M059J (cell line): ENCODE results near the gene COL27A1. TPM values are rescaled to one million over a fixed set of nuclear protein-coding genes. Genes with fewer than 3 reads are reported as not detected.

Experiments
- DNase-seq: peaks from one replicate; pipeline ENCODE4 v3.0.0-alpha.2; 2012; ENCODE audit warnings: low read depth
- total RNA-seq: library from RNA; depleted of rRNA; stranded (reverse); fragments of >200 nt; shearing (Covaris generic); gene quantifications from 2 replicates; pipeline ENCODE4 v1.2.3, GENCODE V29; 2014

The COL27A1 gene
- total RNA-seq, 1 experiment from 2014 or later = 2.0 TPM

GRCh38 chr9:114206221-114206789, 51.0 kb downstream of the COL27A1 start:
- DNase-seq = no peak

- peak; percentile 85 for DNase-seq
Measured at GRCh38 chr9:114207034-114207810, 51.9 kb downstream of the COL27A1 start.

DNA sequence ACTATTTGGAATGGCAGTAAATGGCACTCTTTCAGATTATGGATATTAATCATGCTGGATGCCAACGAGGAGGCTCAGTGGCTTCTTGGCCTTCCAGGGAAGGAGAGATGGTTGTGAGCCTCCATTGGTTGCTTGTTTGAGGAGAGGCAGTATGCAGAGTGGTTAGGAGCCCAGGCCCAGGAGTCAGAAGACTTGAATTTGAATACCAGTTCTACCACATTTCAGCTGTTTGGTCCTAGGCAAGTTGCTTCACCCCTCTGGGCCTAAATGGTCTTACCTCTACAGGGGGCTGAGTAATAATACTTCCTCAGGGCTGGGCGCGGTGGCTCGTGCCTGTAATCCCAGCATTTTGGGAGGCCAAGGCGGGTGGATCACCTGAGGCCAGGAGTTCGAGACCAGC, 52.5 kb downstream of the COL27A1 start:
- no peak for DNase-seq

DNA sequence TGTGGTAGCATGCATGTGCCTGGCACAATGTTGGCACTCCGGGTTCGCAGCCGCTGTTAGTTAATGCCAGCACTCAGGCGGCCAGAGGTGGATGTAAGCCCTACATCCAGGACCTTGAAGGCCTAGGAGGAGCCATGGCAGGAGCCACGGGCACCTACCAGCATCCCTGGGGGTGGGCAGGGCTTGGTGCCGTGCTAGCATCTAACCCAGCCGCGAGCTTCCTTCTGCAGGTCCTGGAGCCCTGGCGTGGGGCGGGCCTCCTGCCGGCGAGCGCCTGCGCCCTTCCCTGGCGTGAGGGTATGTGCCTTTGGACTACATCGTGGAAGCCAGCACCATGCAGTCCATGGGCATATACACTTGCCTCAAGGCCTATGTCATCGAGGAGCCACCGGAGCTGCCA, 53.8 kb downstream of the COL27A1 start:
- DNase-seq = no peak

DNA sequence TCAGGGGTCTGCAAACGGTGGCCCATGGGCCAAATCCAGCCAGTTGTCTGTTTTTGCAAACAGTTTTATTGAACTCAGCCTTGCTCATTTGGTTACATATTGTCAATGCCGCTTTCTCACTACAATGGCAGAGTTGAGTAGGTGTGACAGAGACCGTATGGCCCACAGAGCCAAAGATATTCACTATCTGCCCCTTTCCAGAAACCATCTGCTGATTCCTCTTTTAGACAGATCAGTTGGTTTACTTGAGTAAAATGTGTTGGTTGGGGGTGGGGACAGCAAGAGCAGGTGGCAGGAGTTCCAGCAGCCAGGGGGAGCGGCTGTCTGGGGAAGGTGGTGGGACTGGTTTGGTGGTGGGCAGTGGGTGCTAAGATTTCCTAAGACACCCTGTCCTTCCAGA, 54.8 kb downstream of the COL27A1 start:
- no peak for DNase-seq

GRCh38 chr9:114210691-114211276, 55.4 kb downstream of the COL27A1 start:
- no peak for DNase-seq

DNA sequence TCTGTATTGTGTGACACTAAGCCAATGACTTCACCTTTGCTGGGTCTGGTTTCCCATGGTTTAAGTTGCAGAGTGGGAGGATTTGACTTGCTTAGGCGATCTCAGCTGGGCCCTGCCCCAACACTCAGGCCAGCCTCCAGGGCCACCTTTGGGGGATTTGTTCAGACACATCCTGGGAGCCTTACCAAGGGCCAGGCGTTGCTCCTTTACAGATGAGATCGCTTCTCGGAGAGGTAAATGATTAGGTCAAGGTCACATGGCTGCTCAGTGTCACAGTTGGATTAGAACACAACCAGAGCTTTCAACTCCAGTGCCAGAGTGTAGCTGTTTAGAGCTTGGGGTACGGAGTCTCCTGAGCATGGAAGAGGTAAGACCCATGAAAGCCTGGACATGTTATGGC, 57.5 kb downstream of the COL27A1 start:
- DNase-seq = no peak

DNA sequence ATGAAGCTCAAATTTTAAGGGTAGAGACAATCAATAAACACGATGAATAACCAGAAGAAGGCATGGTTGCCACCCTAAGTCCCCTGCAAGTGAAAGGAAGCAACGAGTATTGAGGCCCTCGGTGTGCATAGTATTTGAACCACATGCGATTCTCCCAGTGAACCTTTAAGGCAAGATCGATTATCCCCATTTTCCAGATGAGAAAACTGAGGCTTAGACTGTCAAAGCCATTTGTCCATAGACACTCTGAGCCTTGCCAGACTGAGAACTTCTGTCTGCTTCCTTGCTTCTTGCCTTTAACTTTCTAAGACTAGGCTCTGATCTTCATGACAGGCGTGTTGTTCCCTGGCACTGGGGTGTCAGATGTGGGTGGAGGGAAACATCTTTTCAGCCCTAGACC, 58.2 kb downstream of the COL27A1 start:
- DNase-seq = no peak

DNA sequence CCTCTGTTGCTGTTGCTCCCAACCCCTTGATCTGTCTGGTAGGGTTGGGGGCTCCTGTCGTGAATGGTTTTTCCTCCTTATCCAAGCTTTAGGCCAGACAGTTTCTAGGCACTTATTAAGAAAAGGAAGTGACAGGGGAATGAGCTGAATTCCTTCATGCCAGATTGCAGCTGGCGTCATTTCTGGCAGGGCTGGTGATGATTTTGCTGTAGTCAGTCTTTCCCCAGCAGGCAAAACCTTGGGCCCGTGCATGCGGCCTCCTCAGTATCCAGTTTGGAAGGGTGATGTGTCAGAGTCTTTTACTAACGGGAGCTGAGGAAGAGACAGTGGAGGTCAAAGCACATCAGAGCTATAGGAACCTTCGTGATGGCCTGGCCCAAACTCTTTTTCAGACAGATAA, 58.8 kb downstream of the COL27A1 start:
- DNase-seq = no peak

DNA sequence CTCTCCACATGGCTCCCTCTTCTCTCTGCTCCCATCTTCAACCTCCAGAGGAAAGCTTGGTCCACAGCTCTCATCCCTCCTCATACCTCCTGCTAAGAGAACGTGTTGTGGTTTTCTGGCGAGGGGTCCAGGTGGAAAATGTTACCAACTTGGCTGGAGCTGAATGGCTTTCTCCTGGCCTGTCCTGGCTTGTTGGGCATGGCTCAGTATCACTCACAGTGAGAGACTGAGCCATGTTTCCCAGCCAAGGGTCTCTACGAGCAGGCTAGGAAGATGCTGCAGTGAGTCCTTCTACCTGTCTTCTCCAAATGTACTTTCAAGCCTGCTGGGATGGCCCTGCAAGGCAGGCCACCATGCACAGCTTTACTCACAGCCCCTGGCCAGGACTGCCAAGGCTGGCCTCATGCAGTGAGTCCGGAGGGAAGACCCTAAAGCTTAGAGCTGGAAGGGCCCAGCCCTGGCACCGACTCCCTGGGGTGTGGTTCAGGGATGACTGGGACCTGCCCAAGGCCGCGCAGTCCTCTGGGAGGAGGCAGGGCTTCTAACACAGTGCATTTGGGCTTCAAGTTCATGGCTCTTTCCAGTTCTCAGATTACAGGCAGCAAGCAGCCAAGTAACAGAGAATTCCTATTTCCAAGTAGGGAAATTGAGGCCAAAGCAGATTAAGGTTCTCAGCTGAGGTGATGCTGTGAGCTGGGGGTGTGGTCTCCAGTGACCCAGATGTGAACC, 59.5 kb downstream of the COL27A1 start:
- no peak for DNase-seq

GRCh38 chr9:114216081-114216480, 60.7 kb downstream of the COL27A1 start:
- peak; percentile 38 for DNase-seq

DNA sequence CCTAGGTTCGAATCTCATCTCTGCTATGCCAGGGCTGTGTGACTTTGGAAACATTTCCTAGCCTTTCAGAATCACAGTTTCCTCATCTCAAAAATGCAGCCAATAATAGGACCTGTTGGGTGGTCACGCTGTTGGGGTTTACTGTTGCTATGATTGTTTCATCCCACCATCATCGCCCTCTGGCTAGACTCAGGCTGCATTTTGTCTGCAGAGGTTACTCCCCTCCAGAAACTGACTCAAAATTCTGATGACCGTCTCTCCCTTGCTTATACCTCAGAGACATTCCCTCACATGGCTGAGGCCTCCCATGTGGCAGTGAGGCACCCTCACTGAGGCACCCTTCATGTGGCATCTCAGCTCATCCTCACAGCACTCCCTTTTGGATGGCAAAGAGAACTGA, 61.6 kb downstream of the COL27A1 start:
- DNase-seq = peak; percentile 42

DNA sequence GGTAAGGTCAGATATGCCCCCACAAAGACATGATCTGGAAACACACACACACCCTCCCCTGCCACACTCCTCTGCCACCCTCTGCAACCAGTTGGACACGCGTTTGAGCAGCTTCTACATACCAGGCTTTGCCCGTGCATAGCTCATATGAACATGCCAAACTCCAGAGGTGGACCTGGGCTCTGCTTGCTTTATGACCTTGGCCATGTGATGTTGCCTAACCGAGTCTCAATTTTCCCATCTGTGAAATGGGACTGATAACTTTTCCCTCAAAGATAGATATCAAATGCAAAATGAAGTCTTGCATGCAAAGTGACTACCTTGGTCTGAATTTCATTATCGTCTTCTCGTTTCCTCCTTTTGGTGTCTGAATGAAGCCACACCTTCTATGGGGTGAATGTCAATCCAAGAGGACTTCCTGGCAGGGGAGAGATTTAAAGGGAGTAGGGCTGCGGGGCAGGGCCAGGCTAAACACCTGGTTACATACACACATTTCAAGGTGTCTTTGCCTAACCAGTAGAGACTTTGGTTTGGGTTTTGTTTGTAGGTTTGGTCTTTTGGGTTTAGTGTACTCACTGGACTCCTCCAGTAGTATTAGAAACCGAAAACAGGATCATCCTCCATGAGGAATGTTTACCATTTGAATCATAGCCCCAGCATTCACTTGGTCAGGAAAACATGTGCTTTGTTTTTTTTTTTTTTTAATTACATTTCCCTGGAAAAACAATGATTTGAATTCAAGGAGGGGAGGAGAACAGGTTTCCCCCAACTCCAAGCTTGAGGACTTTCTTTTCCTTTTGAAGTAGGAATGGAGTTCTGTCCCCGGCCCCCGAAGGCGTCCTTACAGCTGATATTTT, 63.2 kb downstream of the COL27A1 start:
- DNase-seq = peak; percentile 37

DNA sequence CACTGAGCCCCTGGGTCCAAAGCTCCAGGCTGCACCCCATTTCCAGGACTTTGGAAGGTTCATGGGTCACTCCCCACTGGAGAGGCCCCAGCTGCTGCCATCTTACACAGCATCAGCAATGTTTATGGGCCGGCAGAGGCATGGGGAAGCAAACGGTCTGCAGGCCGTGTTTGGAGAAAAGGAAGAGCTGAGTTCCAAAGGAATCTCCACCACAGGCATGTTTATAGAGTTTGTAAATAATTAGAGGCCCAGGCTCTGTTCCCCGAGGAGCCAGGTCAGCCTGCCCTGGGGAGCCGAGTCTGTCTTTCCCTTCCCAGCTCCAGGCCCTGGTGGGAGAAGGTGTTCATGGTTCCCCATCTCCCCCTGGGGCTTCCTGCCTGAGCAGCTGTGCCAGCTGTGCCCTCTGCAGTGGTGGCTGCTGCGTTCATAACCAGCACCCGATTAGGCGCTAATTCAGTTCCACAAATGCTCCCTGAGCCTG, 64.8 kb downstream of the COL27A1 start:
- DNase-seq = peak; percentile 69

DNA sequence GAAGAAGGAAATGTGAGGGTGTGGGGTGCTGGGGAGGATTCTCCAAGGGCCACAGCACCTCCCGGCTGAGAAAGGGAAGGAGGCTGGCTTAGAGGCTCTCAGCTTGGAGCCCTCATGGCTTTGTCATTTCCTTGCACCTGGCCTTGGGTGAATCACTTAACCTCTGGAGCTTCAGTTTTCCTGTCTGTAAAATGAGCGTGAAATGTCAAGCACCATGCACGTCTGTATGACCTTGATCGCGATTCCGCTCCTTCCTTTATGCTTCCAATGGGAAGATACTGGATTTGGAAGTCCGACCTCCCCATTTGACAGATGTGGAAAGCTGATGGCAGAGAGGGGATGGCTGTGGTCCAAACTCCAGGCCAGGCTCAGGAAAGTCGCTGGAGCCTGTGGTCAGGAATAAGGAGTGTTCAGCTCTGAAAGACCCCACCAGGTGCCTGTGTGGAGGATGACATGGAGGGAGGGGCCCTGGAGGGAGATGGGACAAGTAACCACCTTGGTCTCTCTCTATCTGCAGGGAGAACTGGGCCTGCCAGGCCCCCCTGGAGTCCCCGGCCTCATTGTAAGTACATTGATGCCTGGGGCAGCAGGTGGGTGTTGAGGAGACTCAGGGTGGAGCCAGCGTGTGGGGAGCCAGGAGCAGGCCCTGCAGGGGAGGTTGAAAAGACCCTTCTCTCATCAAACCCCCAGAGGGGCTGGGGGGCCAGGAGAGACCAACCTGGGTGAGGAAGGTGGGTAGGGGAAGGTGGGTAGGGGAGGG, 66.5 kb downstream of the COL27A1 start:
- DNase-seq = peak; percentile 48

DNA sequence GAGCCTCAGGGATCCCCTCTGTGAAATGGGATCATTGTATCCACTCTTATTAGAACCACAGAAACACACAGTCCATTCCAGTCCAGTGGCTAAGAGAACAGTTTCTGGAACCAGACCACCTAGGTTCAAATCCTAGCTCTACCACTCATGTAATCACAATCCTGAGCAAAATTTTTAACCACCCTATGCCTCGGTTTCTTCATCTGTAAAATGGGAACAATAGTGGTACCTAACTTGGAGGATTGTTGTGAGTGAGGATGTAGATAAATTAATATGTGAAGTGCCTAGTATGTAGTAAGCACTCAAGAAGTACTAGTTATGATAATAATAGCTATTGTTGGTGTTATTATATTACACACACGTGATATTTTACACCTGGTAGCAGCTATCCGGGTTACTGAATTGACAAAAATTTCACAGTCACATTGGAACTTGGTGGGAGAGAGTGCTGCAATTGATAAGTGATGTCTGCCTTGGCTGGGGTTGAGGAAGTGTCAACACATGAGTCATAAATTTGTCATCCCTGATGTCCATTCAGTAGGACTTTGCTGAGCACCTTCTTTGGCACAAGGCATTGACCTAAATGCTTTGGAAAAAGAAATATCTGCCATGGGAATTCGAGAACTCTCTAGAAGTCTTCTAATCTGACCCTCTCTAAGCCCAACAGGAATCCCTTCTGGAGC, 68.4 kb downstream of the COL27A1 start:
- DNase-seq = peak; percentile 86

DNA sequence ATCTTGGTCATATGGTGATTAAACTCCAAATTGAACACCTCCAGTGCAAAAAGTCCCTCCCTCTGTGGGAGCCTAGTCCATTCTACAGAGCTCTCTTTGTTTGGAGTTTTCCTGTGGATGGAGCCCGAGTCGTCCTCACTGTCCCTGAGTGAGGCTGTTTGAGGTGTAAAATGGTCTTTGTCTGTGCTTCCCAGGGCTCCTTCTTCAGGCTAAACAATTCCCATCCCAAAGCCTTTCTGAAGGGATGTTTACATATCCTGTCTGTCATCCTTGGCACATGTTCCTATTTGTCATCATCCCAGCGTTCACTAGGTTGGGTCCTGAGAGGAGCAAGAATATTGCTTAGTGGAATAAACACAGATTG, 68.9 kb downstream of the COL27A1 start:
- DNase-seq = peak; percentile 92

DNA sequence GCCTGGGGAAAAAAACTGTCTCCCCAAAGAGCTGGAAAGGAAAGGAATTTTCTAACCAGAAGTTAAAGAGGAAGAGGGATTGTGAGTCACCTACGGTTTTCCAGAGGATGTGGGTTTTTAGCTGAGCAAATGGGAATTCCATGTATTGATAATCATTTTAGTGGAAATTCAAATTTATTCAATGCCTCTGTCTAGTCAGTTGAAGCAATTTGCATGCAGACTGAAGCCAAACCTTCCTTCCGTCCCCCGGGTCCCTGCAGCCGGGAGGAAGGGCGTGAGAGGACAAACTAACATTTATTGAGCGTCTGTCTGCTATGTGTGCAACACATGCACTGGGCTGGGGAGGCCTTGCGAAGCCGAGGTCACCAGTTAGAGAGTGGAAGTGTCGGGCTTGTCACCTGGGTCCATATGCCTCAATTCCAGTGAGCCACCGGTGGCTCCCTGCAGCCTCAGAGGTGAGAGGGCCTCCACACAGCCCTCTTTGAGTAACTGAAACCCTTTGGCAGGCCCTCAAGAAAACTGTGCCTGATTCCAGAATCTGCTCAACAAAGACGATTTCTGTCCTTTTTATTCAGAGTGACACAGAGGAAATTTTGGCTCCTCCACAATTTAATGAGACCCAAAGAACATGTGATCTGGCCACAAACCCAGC, 70.3 kb downstream of the COL27A1 start:
- peak; percentile 73 for DNase-seq

GRCh38 chr9:114226246-114227055, 71.1 kb downstream of the COL27A1 start:
- no peak for DNase-seq
